Panc1 (cell line): ENCODE measurements around the gene ALG2.

Source experiments
- POLR2AphosphoS5 ChIP-seq: IDR thresholded peaks from 2 replicates; pipeline ENCODE4 v1.6.1; 2012; ENCODE audit warnings: mild to moderate bottlenecking, low read depth, low read length, moderate library complexity
- TF ChIP-seq, protein P1 (sequence below): fragments of 450-650 bp; IDR thresholded peaks from 2 replicates; pipeline ENCODE4 v1.5.1; 2017; ENCODE audit warnings: mild to moderate bottlenecking

DNA sequence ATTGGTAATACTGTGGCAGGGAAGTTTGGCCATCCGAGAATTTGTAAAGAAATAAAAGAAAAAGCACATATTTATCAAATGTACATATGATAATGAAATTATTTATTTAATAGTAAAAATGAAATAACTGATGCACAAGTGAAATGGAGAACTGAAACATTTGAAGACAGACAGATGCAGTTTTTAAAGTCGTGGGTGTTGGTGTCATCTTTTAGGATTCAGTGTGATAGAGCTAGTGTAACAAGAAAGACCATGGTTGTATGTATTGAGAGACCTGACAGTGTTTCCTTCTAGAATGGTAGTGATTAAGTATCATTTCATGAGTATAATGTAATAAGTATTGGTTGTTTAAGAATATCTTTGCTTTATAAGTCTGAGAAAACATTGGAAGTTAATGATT is 2.7 kb upstream of the ALG2 start:
- TF ChIP-seq, protein P1, sequence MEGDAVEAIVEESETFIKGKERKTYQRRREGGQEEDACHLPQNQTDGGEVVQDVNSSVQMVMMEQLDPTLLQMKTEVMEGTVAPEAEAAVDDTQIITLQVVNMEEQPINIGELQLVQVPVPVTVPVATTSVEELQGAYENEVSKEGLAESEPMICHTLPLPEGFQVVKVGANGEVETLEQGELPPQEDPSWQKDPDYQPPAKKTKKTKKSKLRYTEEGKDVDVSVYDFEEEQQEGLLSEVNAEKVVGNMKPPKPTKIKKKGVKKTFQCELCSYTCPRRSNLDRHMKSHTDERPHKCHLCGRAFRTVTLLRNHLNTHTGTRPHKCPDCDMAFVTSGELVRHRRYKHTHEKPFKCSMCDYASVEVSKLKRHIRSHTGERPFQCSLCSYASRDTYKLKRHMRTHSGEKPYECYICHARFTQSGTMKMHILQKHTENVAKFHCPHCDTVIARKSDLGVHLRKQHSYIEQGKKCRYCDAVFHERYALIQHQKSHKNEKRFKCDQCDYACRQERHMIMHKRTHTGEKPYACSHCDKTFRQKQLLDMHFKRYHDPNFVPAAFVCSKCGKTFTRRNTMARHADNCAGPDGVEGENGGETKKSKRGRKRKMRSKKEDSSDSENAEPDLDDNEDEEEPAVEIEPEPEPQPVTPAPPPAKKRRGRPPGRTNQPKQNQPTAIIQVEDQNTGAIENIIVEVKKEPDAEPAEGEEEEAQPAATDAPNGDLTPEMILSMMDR = no peak
- no peak for TF ChIP-seq POLR2AphosphoS5
